ENCODE results near the gene ZNF839. TPM values are rescaled to one million over a fixed set of nuclear protein-coding genes. Genes with fewer than 3 reads are reported as not detected.
"Not testable (repeated sequence)": the region's sequence is repeated elsewhere in the genome, so short reads cannot be mapped to it uniquely, and the experiment has no call there.

Gene ZNF839
- total RNA-seq, 2 experiments from 2014 or later = 10.2 to 10.6 TPM

DNA sequence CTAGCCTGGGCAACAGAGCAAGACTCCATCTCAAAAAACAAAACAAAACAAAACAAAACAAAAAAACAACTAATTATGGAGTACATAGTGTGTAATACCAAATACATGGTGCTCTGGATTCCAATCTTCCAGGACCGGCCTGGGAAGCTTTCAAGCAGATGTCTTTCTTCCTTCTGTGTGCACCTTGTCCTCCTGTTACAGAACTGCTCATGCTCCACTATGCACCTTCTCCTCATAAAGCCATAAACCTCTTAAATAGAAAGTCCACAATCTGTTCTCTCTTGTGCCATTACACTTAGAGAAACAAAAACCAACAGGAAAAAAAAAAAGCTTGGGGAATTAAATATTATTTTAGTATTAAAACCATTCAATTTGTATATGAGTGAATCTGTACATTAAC lies 27.1 kb upstream of the ZNF839 start:
- Mint-ChIP-seq H3K27me3 (ENCODE audit: low read depth) (no peaks in the 10 kb centered on the region), H3K27ac (no peak overlapping the region), H3K4me3 (no peak overlapping the region), H3K36me3 (ENCODE audit: low read depth) (no peaks in the 10 kb centered on the region), H3K4me1 (ENCODE audit: low read depth) (no peaks in the 10 kb centered on the region), H3K9me3 (no peaks in the 10 kb centered on the region)
- CTCF ChIA-PET = interaction anchor here (0.6 kb wide), 1 partner anchor 208 kb away, joined by 3 read pairs; no protein-coding TSS in a partner anchor
- DNase-seq = no peak
- intact Hi-C loops (cut with micrococcal nuclease) = no loop called here

DNA sequence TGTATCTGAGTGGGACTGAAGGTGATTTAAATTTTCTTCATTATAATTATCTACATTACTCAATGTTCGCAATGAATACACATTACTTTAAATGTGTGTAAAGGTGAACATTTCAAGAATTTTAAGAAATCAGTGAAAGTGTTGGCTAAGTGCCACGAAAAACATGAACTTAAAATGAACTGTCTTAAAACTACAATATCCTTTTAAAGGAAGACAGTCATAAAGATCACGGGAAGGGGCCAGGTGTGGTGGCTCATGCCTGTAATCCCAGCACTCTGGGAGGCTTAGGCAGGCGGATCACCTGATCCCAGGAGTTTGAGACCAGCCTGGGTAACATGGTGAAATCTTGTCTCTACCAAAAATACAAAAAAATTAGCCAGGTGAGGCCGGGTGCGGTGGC lies 25.8 kb upstream of the ZNF839 start:
- Mint-ChIP-seq H3K4me3 (no peak overlapping the region), H3K27me3 (ENCODE audit: low read depth) (no peaks in the 10 kb centered on the region), H3K9me3 (no peaks in the 10 kb centered on the region), H3K27ac (no peak overlapping the region), H3K4me1 (ENCODE audit: low read depth) (no peaks in the 10 kb centered on the region), H3K36me3 (ENCODE audit: low read depth) (no peaks in the 10 kb centered on the region)
- no peak for DNase-seq
- CTCF ChIA-PET = no interaction called here
- intact Hi-C loops (cut with micrococcal nuclease) = no loop called here

DNA sequence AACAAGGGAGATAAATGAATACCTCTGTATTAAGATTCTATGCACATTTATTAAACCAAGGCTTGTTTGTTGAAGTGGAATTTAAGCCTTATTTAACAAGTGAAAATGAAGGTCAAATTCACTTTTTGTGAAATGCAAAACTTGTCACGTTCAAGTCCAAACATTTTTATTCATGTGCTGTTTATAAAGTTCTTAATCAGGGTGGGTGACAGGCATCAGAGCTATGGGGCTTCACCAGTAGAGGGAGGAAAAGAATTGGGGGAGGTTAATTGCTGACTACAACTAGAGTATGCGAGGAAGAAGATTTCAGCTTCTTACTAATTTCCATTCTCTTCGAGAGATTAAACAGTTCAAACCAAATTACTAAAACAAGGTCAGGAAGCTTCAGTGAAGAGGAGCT lies 24.3 kb upstream of the ZNF839 start:
- intact Hi-C loops (cut with micrococcal nuclease) = no loop called here
- H3K4me3 Mint-ChIP-seq = no peak overlapping the region
- CTCF ChIA-PET = no interaction called here
- no peak overlapping the region for H3K27ac Mint-ChIP-seq
- H3K4me1 Mint-ChIP-seq (ENCODE audit: low read depth) = no peaks in the 10 kb centered on the region
- no peaks in the 10 kb centered on the region for H3K9me3 Mint-ChIP-seq
- no peak for DNase-seq
- no peaks in the 10 kb centered on the region for H3K27me3 Mint-ChIP-seq (ENCODE audit: low read depth)
- no peaks in the 10 kb centered on the region for H3K36me3 Mint-ChIP-seq (ENCODE audit: low read depth)

DNA sequence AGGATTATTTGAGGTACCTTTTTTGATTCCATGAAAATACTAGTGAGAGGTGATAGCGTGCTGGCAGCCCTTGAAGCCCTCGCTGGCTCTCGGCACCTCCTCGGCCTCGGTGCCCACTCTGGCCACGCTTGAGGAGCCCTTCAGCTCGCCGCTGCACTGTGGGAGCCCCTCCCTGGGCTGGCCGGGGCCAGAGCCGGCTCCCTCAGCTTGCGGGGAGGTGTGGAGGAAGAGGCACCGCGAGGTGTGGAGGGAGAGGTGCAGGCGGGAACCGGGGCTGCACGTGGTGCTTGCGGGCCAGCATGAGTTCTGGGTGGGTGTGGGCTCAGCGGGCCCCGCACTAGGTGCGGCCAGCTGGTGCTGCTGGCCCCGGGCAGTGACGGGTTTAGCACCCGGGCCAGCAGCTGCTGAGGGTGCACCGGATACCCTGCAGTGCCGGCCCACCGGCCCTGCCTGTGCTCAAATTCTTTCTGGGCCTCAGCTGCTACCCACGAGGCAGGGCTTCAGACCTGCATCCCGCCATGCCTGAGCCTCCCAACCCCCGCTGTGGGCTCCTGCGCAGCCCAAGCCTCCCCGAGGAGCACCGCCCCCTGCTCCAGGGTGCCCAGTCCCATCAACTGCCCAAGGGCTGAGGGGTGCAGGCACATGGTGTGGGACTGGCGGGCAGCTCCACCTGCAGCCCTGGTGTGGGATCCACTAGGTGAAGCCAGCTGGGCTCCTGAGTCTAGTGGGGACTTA lies 21.9 kb upstream of the ZNF839 start:
- CTCF ChIA-PET = interaction anchor here (0.6 to 1.2 kb wide), 3 partner anchors 17 to 414 kb away, joined by 3 to 5 read pairs (median 3); no protein-coding TSS in a partner anchor
- H3K9me3 Mint-ChIP-seq = no peaks in the 10 kb centered on the region
- H3K36me3 Mint-ChIP-seq (ENCODE audit: low read depth) = no peaks in the 10 kb centered on the region
- no peak overlapping the region for H3K4me3 Mint-ChIP-seq
- no peaks in the 10 kb centered on the region for H3K27me3 Mint-ChIP-seq (ENCODE audit: low read depth)
- H3K27ac Mint-ChIP-seq = no peak overlapping the region
- H3K4me1 Mint-ChIP-seq (ENCODE audit: low read depth) = no peaks in the 10 kb centered on the region
- intact Hi-C loops (cut with micrococcal nuclease) = no loop called here
- no peak for DNase-seq

DNA sequence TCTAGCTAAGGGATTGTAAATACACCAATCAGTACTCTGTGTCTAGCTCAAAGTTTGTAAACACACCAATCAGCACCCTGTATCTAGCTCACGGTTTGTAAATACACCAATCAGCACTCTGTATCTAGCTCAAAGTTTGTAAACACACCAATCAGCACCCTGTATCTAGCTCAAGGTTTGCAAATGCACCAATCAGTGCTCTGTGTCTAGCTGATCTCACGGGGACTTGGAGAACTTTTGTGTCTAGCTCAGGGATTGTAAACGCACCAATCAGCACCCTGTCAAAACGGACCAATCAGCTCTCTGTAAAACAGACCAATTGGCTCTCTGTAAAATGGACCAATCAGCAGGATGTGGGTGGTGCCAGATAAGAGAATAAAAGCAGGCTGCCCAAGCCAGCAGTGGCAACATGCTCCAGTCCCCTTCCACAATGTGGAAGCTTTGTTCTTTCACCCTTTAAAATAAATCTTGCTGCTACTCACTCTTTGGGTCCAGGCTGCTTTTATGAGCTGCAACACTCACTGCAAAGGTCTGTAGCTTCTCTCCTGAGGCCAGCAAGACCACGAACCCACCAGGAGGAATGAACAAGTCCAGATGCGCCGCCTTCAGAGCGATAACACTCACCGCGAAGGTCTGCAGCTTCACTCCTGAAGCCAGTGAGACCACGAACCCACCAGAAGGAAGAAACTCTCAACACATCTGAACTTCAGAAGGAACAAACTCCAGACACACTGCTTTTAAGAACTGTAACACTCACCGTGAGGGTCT lies 21.1 kb upstream of the ZNF839 start:
- H3K27ac Mint-ChIP-seq; H3K27me3 Mint-ChIP-seq (ENCODE audit: low read depth); H3K4me1 Mint-ChIP-seq (ENCODE audit: low read depth); H3K9me3 Mint-ChIP-seq; intact Hi-C loops (cut with micrococcal nuclease); H3K36me3 Mint-ChIP-seq (ENCODE audit: low read depth); H3K4me3 Mint-ChIP-seq; DNase-seq: not testable (repeated sequence)
- CTCF ChIA-PET = interaction anchor here (0.7 to 1.2 kb wide), 2 partner anchors 16 to 415 kb away, joined by 3 to 5 read pairs; no protein-coding TSS in a partner anchor

DNA sequence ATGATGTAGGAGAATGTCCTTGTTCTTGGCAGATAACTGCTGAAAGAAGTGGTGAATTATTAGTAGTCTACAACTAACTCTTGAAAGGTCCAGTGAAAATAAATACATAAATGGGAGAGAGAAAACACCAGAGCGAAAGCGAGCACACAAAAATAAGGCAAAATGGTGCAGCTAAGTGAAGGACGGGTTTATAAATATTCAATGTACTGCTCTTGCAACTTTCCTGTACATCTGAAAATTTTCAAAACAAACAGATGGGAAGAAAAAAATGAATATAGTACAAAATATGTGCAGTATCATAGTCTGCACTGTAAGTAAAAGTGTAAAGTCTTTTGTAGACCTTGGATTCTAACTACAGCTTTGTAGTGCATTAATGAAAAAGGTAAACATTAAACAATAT lies 15.9 kb upstream of the ZNF839 start:
- Mint-ChIP-seq H3K9me3 (no peaks in the 10 kb centered on the region), H3K4me1 (ENCODE audit: low read depth) (peaks cover 9% of the 10 kb centered on the region), H3K27ac (no peak overlapping the region), H3K4me3 (peak overlapping the region; percentile 48), H3K27me3 (ENCODE audit: low read depth) (peaks cover 1% of the 10 kb centered on the region), H3K36me3 (ENCODE audit: low read depth) (no peaks in the 10 kb centered on the region)
- DNase-seq = no peak
- intact Hi-C loops (cut with micrococcal nuclease) = no loop called here
- CTCF ChIA-PET = no interaction called here

DNA sequence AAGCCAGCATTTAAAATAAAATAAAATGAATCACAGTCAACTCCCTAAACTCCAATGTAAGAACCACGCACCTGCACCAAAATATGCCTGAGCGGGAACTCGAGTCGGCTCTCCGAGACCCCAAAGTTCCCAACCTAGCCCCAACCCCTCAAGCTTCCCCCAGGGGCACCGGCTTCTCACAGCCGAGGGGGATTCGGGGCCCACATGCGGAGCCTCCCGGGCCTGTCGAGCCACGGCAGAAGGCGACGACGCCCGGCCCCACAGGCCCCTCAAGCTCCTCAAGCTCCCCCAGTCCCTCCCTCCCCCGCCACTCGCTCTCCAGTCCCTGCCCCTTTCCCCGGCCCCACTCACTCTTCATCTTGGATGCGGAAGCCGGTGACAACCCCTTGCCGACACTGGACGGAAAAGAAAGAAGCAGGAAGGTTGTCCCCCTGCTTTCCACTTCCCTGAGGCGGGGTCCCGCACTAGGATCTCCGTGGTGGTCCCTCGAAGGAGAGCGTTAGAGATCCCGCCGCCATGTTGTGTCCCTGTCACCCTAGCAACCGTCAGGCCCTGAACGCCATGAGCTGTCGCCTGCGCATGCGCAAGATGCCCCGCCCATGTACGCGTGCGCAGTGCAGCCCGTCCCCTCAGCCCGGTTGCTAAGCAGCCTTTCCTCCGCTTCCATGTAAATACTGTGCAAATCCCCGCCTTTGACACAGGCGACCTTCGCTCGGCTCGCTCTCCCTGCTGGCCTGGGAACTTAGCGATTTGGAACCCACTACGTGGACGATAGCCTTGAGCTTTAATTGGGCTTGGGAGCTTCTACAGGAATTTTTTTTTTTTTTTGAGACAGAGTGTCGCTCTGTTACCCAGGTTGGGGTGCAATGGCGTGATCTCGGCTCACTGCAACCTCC lies 14.7 kb upstream of the ZNF839 start, which contains the start of gene MOK:
Gene MOK, minus strand, starts transcription at position 554 of the 896 bp plus-strand sequence. Its CDS starts 196 bp downstream, at position 358.
- Mint-ChIP-seq H3K27ac (peak within 1 kb of the TSS; percentile 82), H3K4me3 (peak within 1 kb of the TSS; percentile 94), H3K36me3 (ENCODE audit: low read depth) (no peaks in the 10 kb centered on the region), H3K9me3 (no peaks in the 10 kb centered on the region), H3K27me3 (ENCODE audit: low read depth) (peaks cover 1% of the 10 kb centered on the region), H3K4me1 (ENCODE audit: low read depth) (peaks cover 9% of the 10 kb centered on the region)
- peak; percentile 96 for DNase-seq
- CTCF ChIA-PET = interaction anchor here (0.7 to 2.2 kb wide), 2 partner anchors 13 to 176 kb away, joined by 3 to 10 read pairs; no protein-coding TSS in a partner anchor
- intact Hi-C loops (cut with micrococcal nuclease) = loop anchor here (1.0 kb wide), 2 partner anchors 9 to 218 kb away; partner anchors contain the start of gene HSP90AA1

DNA sequence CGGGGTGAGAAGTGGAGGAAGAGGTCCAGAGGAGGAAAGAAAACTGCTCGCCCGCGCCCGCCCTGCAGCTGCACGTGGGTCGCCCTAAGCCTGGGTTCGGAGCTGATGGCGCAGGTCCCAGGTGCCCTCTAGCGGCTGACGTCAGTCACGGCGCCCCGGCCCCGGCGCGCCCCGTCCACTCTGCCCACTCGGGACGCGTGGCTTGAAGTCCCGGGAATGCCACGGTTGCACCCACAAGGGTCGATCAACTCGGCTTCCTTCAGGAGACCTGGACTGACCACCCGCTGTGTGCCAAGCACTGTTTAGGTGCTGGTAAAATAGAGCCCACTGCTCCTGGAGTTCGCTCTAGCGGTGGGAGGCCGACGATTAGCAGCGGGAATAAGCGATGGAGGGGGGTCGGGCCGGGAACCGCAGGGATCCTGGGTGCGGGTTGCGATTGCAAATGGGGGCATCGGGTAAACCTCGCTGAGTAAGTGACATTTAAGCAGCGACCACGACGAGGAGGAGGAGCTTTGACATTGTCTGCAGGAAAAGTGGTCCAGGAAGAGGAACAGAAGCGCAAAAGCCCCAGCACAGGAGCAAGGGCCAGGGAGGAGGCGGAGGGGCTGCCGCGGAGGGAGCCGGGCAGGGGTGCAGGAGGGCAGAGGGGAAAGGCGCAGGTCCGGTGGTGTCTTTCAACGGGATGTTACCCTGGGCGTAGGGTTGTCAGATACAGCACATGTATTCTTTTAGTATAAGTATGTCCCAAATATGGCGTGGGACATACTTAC lies 5.1 kb upstream of the ZNF839 start:
- no peaks in the 10 kb centered on the region for H3K27me3 Mint-ChIP-seq (ENCODE audit: low read depth)
- intact Hi-C loops (cut with micrococcal nuclease) = loop anchor here (1.0 to 5.0 kb wide), 8 partner anchors 9 to 607 kb away; partner anchors contain the start of genes MOK, PPP2R5C and WDR20
- H3K36me3 Mint-ChIP-seq (ENCODE audit: low read depth) = no peaks in the 10 kb centered on the region
- peaks cover 39% of the 10 kb centered on the region for H3K4me1 Mint-ChIP-seq (ENCODE audit: low read depth)
- H3K27ac Mint-ChIP-seq = no peak overlapping the region
- H3K4me3 Mint-ChIP-seq = peak overlapping the region; percentile 81
- DNase-seq = peak; percentile 87
- H3K9me3 Mint-ChIP-seq = no peaks in the 10 kb centered on the region
- CTCF ChIA-PET = interaction anchor here (0.6 to 3.0 kb wide), 25 partner anchors 8 to 608 kb away, joined by 3 to 16 read pairs (median 3); no protein-coding TSS in a partner anchor

DNA sequence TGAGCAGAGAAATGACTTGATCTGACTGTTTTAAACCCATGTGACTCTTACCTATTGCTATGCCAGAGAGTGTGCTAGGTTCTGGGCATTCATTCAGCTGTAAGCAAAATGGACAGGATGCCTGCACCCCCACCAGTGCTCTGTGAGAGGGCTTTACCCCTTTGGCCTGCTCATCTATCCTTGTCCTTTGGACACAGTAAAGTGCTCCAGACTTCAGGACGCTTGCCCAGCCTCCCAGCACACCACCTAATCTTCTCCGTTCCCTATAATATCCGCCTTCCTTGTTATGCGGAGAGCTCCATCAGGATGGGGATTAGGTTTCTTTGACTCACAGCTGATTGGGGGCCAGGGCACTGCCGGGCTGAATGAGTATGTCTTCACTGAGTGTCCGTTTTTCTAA lies 4.4 kb upstream of the ZNF839 start:
- Mint-ChIP-seq H3K27me3 (ENCODE audit: low read depth) (no peaks in the 10 kb centered on the region), H3K9me3 (no peaks in the 10 kb centered on the region), H3K4me1 (ENCODE audit: low read depth) (peaks cover 39% of the 10 kb centered on the region), H3K4me3 (peak overlapping the region; percentile 81), H3K36me3 (ENCODE audit: low read depth) (no peaks in the 10 kb centered on the region), H3K27ac (no peak overlapping the region)
- no peak for DNase-seq
- intact Hi-C loops (cut with micrococcal nuclease) = loop anchor here (5.0 kb wide), 2 partner anchors 493 to 553 kb away; partner anchors contain the start of gene PPP2R5C
- CTCF ChIA-PET = interaction anchor here (0.7 to 3.0 kb wide), 13 partner anchors 9 to 354 kb away, joined by 3 to 16 read pairs (median 3); no protein-coding TSS in a partner anchor

DNA sequence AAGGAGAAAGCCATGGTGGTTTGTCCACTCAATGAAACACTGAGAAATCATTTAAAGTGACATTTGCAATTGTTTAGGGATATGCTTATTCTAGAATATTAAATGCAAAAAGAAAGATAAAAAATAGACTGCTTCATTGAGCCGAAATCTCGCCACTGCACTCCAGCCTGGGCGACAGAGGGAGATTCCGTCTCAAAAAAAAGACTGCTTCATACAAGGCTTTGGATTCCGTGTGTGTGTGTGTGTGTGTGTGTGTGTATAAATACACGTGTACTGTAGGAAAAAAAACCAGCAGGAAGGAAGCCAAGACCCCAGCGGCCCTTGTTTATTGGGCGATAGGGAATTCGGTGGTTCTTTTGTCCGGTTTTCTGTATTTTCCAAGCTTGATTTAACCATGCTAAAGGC lies 3.2 kb upstream of the ZNF839 start:
- H3K27me3 Mint-ChIP-seq (ENCODE audit: low read depth) = no peaks in the 10 kb centered on the region
- peaks cover 50% of the 10 kb centered on the region for H3K4me1 Mint-ChIP-seq (ENCODE audit: low read depth)
- DNase-seq = peak; percentile 62
- no peaks in the 10 kb centered on the region for H3K9me3 Mint-ChIP-seq
- H3K27ac Mint-ChIP-seq = peak overlapping the region; percentile 98
- no peaks in the 10 kb centered on the region for H3K36me3 Mint-ChIP-seq (ENCODE audit: low read depth)
- peak overlapping the region; percentile 95 for H3K4me3 Mint-ChIP-seq
- intact Hi-C loops (cut with micrococcal nuclease) = loop anchor here (1.0 to 5.0 kb wide), 6 partner anchors 229 to 554 kb away; partner anchors contain the start of genes DYNC1H1, HSP90AA1 and PPP2R5C
- CTCF ChIA-PET = interaction anchor here (0.6 to 2.8 kb wide), 10 partner anchors 11 to 1308 kb away, joined by 3 to 10 read pairs (median 4); partner anchors contain the start of gene MOK

Data from activated naive CD4-positive, alpha-beta T cell treated with anti-CD3 and anti-CD28 coated beads for 36 hours (primary cell).